Fibroblast of skin of left quadriceps (primary cell): Measurements from ENCODE around the gene ZNF525.
A peak's percentile ranks its signal among the peaks of the same experiment; 100 is the strongest.
"Not testable (repeated sequence)": the region's sequence is repeated elsewhere in the genome, so short reads cannot be mapped to it uniquely, and the experiment has no call there.

Experiments used
- DNase-seq, 2 experiments: peaks; one replicate each; pipeline ENCODE4 v3.0.0-alpha.2; 2013; ENCODE audit warnings: low read depth in 2 of 2

The ZNF525 gene

DNA sequence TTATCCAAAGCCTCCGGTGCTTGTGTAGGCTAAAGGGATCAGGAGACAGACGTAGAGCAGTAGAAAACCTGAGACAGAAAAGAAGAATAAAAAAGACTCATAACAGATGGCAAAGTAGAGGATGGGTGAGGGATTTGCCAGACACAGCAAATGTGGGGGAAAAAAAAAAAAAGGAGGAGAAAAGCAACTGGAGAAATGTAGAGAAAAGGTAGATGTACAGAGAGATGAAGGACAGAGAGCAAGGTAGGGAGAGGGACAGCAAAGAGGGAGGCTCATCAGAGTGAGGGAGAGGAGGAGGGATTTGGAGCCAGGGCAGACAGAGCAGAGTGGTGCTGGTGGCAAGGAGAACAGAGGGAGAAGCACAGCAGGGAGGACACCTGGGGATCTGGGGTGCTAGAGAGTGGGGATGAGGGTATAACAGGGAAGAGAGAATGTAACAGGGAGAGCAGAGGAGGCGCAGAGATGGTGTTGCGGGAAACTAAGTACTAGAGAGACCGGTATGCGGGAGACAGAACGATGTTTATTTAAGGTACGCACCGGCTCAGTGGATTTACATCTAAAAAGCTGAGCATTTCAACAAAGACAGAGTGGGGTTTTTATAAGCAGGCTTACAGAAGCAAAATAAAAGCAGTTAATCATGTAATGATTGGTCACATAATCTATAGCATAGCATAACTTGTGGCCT, 30.5 kb downstream of the ZNF525 start:
- not testable (repeated sequence) for DNase-seq

- no peak for DNase-seq
Observed at GRCh38 chr19:53396525-53396868, 31.0 kb downstream of the ZNF525 start.

GRCh38 chr19:53397918-53398317, 32.4 kb downstream of the ZNF525 start:
- not testable (repeated sequence) for DNase-seq

GRCh38 chr19:53409505-53410204, 44.1 kb downstream of the ZNF525 start:
- no peak for DNase-seq

DNA sequence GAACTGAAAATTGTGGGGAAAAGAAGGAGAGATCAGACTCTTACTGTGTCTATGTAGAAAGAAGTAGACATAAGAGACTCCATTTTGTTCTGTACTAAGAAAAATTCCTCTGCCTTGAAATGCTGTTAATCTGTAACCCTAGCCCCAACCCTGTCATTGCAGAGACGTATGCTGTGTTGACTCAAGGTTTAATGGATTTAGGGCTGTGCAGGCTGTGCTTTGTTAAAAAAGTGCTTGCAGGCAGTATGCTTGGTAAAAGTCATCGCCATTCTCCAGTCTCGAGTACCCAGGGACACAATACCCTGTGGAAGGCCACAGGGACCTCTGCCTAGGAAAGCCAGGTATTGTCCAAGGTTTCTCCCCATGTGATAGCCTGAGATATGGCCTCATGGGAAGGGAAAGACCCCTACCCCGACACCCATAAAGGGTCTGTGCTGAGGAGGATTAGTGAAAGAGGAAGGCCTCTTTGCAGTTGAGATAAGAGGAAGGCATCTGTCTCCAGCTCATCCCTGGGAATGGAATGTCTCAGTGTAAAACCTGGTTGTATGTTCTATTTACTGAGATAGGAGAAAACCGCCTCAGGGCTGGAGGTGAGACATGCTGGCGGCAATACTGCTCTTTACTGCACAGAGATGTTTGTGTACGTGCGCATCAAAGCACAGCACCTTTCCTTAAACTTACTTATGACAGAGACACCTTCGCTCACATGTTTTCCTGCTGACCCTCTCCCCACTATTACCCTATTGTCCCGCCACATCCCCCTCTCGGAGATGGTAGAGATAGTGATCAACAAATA, 55.2 kb downstream of the ZNF525 start:
- not testable (repeated sequence) for DNase-seq

- DNase-seq = no peak
Observed at GRCh38 chr19:53422551-53422950, 57.0 kb downstream of the ZNF525 start.

GRCh38 chr19:53423074-53423473, 57.6 kb downstream of the ZNF525 start:
- DNase-seq = not testable (repeated sequence)

DNA sequence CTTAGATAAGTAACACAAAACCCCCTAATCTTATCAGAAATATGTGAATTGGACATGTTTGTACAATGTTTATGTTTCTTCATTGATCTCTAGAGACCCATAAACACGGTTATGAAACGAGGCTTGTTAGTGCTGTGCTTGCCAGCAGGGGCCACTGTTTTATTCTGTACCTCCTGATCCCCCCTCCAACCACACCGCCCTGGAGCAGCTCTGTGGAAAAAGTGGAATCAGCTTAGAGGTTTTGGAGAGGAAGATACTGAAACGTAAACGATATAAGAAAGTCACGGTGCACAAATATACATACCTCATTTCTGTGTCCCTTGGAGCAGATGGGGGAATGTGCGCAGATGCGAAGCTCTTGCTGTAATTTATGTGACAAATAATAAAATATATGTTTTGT, 58.2 kb downstream of the ZNF525 start:
- DNase-seq = not testable (repeated sequence)

GRCh38 chr19:53424968-53425597, 59.6 kb downstream of the ZNF525 start:
- peak in 1 of 2 experiments; percentile 3 for DNase-seq

DNA sequence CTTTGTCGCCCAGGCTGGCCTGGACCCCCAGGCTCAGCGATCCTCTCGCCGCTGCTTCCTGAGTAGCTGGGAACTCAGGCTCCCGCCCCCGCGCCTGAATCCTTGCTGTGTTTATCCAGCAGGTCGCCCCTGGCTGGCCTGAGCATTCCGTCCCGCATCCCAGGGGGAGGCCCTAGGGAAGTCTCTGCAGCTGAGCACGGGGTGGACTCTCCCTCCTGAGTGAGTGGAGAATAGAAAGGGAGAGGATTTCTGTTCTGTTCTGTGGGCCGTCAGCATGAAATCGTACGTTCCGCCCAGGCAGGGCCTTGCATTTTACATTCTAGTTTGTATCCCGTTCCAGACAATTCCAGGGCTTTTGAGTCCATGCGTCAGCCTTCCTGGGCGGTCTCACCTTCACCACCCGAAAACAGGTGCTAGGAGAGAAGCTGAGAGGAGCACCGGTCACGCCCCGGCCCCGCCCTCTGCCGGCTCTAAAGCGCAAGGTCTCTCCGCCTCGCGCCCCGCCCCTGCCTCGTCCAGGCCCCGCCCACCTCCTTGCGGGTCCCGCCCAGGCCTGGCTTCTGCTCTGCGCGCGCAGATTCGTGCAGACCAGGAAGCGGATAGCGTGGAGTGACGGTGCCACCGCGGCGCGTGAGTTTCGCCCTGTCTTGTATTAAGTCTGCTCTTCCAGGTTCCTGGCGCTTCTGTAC, 66.0 kb downstream of the ZNF525 start, which contains the start of gene ZNF761:
ZNF761 (plus strand) TSS at position 586 of the 689 bp plus-strand sequence. CDS start 15,285 bp downstream, outside the sequence.
- peak; percentile 58 to 64 for DNase-seq

GRCh38 chr19:53432088-53432661, 66.7 kb downstream of the ZNF525 start:
- no peak for DNase-seq
